ENCODE measurements around the gene KIF21B.
A peak's percentile ranks its signal among the peaks of the same experiment; 100 is the strongest.

Gene KIF21B

GRCh38 chr1:201020721-201021629, 2.5 kb downstream of the KIF21B start:
- DNase-seq (ENCODE audit: low spot score), result peak; percentile 47

GRCh38 chr1:201020040-201020591, 3.4 kb downstream of the KIF21B start:
- DNase-seq (ENCODE audit: low spot score), result no peak

- no peak for DNase-seq (ENCODE audit: low spot score)
These were observed 4.1 kb downstream of the KIF21B start for GRCh38 chr1:201019321-201019977.

- no peak for DNase-seq (ENCODE audit: low spot score)
These were observed 5.7 kb downstream of the KIF21B start for GRCh38 chr1:201017828-201018163.

- DNase-seq (ENCODE audit: low spot score), result peak; percentile 67
These were observed 6.3 kb downstream of the KIF21B start for GRCh38 chr1:201016943-201017827.

GRCh38 chr1:201016211-201016651, 7.3 kb downstream of the KIF21B start:
- DNase-seq (ENCODE audit: low spot score), result peak; percentile 38

- DNase-seq (ENCODE audit: low spot score), result no peak
These were observed 7.9 kb downstream of the KIF21B start for GRCh38 chr1:201015551-201016091.

GRCh38 chr1:201014816-201015200, 8.7 kb downstream of the KIF21B start:
- DNase-seq (ENCODE audit: low spot score), result no peak

- DNase-seq (ENCODE audit: low spot score), result peak; percentile 40
These were observed 9.3 kb downstream of the KIF21B start for GRCh38 chr1:201013991-201014815.

- DNase-seq (ENCODE audit: low spot score), result no peak
These were observed 10.5 kb downstream of the KIF21B start for GRCh38 chr1:201013031-201013485.

- DNase-seq (ENCODE audit: low spot score), result peak; percentile 91
These were observed 11.9 kb downstream of the KIF21B start for GRCh38 chr1:201011616-201012015.

- DNase-seq (ENCODE audit: low spot score), result peak; percentile 74
These were observed 13.4 kb downstream of the KIF21B start for GRCh38 chr1:201009962-201010645.

GRCh38 chr1:201008666-201009360, 14.7 kb downstream of the KIF21B start:
- no peak for DNase-seq (ENCODE audit: low spot score)

- DNase-seq (ENCODE audit: low spot score), result no peak
These were observed 16.0 kb downstream of the KIF21B start for GRCh38 chr1:201007481-201007880.

- no peak for DNase-seq (ENCODE audit: low spot score)
These were observed 17.1 kb downstream of the KIF21B start for GRCh38 chr1:201006450-201006849.

GRCh38 chr1:201004732-201005131, 18.8 kb downstream of the KIF21B start:
- no peak for DNase-seq (ENCODE audit: low spot score)

GRCh38 chr1:201004154-201004553, 19.4 kb downstream of the KIF21B start:
- DNase-seq (ENCODE audit: low spot score), result no peak

GRCh38 chr1:201002510-201002909, 21.0 kb downstream of the KIF21B start:
- DNase-seq (ENCODE audit: low spot score), result no peak

GRCh38 chr1:201001962-201002361, 21.6 kb downstream of the KIF21B start:
- DNase-seq (ENCODE audit: low spot score), result no peak
